Measurements from ENCODE around the gene MYPN. TPM values are rescaled to one million over a fixed set of nuclear protein-coding genes. Genes with fewer than 3 reads are reported as not detected.
A peak's percentile ranks its signal among the peaks of the same experiment; 100 is the strongest.
"Not testable (repeated sequence)": the region's sequence is repeated elsewhere in the genome, so short reads cannot be mapped to it uniquely, and the experiment has no call there.

MYPN gene
- total RNA-seq, 1 donor from 2014 or later = not detected

DNA sequence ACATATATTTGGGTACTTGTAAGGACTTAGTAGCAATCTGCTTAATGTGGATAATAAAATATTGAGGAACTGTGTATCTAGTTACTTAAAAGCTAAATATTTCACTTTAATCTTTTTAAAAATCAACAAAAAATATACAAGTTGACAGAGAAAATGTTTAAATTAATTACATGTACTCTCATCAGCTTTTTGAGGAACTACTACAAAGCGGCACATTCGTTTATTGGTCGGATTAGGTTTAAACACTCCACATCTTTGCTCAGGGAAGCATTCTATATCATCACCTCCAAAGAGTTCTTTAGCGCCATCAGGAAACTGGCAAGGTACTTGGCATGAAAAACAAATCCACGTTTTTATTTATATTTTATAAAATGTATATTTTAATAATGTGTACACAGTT lies 121.0 kb downstream of the MYPN start:
- no peak for DNase-seq (ENCODE audit: low spot score)

DNA sequence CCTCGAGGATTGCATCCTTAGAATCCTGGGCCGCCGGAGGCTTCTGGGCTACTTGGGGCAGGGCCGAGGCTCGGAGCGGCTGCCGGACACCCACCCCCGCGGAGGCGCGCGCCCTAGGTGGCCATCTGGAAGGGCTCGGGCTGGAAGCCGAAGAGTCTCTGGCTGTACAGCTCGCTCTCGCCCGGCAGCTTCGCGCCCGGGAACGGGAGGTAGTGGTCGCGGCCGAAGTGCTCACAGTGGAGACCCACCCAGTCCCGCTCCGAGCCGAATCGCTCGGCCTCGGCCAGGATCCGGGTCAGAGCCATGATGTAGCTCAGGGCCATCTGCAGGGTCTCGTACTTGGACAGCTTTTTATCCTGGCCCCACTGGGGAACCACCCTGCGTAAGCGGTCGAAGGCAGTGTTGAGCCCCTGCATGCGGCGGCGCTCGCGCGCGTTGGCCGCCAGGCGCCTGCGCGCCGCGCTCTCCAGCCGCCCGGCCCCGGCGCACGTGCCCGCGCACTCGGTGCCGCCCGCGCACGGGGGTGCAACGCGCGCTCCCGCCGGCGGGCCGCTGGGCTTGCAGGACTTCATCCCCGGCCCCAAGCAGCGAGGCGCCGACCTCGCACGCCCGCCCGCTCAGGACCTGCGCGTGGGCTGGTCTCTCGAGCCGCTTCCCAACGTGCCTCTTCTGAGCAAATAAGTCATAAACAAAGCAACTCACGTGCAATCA lies 122.0 kb downstream of the MYPN start:
- DNase-seq (ENCODE audit: low spot score) = peak; percentile 91

DNA sequence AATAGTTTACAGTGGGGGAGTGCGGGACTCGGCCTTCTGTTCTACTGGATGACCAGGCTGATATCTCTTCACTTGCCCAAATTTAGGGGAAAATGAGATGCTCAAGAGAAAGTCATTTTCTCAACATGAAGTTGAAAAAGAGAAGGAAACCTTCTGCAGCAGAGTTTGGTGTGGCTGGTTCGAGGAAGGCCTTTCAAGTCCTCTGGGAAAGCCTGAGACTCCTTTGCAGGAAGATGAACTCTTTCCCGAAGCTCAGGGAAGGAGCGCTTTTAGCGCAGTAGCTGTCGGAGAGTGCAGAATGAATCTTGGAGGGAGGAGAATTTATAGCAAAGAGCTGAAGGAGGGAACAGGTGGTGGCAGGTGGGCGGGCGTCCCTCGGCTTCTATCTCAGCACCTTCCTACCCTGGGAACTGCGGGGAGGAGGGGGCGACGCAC lies 122.5 kb downstream of the MYPN start, which contains the start of gene ATOH7:
ATOH7 (minus strand) TSS at position 297 of the 435 bp plus-strand sequence. CDS start 436 bp downstream, outside the sequence.
- DNase-seq (ENCODE audit: low spot score) = no peak

DNA sequence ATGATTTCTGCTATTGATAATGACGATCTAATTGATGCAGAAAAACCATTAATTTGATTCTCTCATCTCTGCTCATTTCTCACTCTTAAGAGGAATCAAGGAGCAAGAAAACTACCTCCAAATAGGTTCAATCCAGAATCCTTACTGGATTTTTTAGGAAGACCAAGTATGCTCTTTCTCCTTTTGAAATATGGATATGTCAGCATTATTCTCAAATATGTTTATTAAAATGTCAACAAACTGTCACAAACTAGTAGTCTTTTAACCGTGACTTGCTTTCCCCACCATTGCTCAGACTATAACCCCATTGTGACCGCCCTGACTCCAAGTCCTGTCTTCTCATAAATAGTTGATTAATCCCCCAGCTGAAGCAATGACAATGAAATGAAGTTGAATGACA lies 123.8 kb downstream of the MYPN start:
- no peak for DNase-seq (ENCODE audit: low spot score)

DNA sequence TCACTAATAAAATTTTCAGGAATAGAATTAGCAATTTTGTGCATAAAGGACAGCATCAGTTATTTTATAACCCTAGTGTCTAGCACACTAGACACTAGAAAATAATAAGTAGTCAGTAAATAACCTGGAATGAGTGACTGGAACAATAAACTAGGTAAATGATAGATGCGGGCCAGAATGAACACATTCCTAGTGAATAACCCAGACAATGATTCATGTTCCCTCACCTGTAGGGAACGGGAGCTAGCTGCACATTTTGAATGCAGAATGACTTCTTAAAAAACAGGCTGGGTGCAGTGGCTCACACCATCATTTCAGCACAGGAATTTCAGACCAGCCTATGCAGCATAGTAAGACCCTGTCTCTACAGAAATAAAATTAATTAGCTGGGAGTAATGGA lies 125.8 kb downstream of the MYPN start:
- DNase-seq (ENCODE audit: low spot score) = no peak

DNA sequence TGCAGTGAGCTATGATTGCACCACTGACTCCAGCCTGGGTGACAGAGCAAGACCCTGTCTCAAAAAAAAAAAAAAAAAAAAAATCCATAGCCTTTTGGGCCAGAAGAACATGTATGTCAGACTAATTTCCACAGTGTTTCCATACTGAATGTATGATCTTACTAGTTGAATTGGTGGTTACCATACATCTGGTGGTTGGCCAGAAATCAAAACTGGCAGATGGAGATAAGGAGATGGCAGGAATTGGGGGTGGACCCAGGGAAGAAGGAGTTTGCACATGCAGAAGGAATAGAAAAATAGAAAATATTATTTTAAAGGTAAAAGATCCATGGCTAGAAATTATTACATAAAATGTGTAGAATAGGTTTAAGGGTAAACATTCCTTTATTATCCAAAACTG lies 126.3 kb downstream of the MYPN start:
- DNase-seq (ENCODE audit: low spot score) = no peak

DNA sequence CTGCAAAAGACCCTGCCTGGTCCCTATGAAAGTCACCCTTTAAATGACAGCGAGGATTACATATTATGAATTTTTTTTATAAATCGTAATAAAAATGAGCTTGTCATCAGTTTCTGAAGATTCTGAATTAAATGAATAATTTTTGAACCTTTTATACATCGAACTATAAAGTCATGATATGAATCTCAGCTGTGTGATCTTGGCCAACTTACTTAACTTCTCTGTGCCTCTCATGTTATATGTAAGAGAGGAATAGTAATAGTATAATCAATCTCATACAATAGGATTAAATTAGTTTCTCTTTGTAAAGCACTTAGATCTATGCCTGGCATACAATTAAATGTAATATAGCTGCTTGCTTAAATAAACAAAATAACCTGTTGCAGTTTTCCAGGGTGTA lies 127.9 kb downstream of the MYPN start:
- no peak for DNase-seq (ENCODE audit: low spot score)

DNA sequence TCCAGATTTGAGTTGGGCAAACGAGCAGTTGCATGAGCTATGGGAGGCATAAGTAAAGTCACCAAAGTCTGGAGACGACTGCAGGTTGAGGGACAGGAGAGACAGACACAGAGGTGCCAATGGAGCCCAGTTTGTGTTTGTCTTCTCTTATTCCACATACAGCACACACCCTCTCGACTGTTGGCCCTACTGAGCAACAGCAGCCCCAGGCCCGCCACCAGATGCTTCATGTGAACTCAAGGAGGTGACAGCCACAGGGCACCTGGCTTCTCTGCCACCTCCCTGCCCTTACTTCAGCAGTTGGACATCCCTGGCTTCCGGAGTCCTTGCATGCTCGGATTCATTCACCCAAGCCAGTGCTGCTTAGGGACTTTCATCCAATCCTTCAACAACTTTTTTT lies 129.1 kb downstream of the MYPN start:
- no peak for DNase-seq (ENCODE audit: low spot score)

DNA sequence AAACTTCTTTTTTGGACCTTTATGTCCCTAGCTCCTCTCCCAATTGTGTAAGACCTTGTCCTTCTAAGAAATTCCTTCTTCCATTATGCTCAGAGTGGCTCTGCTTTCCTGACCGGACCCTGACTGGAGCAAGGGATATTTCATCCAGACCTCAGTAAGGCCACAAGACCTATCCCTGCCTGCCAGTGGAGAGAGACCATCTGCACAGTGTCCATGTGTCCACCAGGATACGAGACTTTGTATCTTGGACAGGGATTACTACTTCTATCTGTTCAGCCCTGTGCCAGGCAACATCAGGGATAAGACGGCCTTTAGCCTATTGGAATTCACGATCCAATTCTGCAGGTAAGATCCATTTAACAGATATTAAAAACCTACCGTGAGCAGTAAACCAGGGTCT lies 129.8 kb downstream of the MYPN start:
- DNase-seq (ENCODE audit: low spot score) = no peak

DNA sequence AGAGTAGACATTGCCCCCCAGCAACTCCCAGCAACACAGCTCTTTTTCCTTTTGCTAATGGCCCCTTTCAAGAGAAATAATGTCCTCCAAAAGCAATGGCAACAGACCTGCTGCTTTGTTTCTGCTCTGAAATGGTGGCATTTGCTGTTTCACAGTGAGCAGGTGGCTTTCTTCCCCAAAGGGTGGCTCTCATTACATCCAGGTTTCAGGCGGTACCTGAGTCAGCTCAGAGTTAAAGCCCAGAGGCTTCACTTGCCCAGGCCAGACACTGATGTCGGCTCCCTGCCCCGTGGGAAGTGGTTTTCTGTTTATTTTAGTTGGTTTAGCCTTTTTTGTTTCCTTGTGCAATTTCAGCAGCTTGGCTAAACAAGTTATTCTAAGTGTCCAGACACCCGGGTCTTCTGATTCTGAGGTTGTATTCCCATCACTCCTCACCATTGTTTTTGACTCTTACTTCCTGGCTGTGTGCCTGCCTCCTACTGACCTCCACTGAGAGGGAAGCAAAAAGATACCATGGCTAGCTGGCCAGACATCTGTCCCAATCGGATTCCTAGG lies 130.4 kb downstream of the MYPN start:
- DNase-seq (ENCODE audit: low spot score) = no peak

DNA sequence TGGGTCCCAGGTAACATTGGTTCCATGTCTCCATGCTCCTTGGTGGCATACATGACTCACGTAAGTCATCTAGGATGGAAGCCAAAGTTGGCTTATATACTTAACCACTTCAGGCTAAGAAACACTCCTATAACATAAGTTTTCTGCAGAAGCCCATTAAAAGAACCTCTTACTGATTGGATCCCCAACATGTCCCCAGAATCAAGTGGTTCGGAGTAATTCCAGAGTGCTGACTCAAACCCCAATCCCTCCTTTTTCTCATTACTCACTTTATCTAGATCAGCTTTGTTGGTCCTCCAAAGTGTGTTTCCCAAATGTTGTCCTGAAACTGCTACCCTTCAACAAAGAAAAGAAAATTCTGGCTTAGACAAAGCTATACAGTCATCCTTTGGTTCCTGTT lies 132.8 kb downstream of the MYPN start:
- DNase-seq (ENCODE audit: low spot score) = no peak

DNA sequence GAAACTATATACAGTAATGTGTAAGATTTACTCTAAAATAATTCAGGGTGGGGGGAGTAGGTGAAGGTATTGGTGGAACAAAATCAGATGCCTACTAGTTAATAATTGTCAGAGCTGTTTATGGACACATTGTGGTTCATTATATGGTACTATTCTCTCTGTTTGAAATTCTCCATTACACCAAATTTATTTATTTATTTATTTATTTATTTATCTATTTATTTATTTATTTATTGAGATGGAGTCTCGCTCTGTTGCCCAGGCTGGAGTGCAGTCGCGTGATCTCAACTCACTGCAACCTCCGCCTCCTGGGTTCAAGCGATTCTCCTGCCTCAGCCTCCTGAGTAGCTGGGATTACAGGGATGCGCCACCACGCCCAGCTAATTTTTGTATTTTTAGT lies 137.1 kb downstream of the MYPN start:
- DNase-seq (ENCODE audit: low spot score) = not testable (repeated sequence)

DNA sequence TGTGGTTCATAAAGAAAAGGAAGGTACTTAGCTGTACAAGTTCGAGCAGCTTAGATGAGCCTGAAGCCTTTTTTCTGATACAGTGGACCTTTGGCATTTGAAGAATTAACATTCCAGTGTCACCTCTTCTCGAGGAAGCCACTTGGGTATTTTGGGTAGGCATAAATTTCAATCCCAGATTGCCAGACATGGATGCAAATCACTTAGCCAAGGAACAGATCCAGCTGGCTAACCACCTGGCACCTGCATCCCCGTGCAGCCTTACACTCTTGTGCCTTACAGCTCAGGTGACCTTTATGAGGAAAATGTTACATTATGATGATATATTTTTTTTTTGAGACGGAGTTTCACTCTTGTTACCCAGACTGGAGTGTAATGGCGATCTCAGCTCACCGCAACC lies 138.6 kb downstream of the MYPN start:
- DNase-seq (ENCODE audit: low spot score) = no peak

DNA sequence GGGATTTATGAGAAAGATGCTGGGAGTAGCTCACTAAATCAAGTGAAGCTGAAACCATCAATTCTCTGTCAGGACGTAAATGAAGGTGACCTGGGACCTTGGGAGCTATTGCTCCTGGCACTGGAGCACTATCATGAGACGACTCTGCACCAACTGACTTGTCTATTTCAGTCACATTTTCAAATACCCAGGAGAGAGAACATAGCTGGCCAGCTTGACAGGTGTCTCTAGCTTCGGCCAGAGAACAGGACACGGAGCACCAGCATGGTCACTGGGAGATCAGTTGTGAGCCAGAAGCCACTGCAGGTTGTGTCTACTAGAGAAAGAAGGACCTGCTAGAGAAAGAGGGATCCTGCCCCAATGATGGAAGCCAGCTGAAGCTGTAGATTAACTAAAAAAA lies 140.0 kb downstream of the MYPN start:
- DNase-seq (ENCODE audit: low spot score) = no peak

DNA sequence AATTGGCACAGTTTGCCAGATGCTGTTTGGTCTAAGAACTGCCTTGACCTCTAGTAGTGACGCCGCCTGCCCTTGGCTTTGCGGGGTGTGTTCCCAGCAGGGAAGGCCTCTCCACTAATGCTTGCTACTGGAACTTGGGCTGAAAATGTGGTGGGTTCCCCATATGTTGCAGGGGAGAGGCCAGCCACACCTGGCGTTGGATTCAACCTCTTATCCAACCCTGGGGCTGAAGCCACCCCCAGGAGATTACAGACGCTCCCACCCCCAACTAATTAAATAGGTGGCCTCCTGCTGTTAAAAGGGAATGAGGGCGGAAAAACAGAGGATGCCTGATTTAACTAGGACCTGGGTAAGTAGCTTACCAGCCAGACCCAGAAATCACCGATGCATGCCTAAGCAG lies 141.9 kb downstream of the MYPN start:
- DNase-seq (ENCODE audit: low spot score) = no peak

DNA sequence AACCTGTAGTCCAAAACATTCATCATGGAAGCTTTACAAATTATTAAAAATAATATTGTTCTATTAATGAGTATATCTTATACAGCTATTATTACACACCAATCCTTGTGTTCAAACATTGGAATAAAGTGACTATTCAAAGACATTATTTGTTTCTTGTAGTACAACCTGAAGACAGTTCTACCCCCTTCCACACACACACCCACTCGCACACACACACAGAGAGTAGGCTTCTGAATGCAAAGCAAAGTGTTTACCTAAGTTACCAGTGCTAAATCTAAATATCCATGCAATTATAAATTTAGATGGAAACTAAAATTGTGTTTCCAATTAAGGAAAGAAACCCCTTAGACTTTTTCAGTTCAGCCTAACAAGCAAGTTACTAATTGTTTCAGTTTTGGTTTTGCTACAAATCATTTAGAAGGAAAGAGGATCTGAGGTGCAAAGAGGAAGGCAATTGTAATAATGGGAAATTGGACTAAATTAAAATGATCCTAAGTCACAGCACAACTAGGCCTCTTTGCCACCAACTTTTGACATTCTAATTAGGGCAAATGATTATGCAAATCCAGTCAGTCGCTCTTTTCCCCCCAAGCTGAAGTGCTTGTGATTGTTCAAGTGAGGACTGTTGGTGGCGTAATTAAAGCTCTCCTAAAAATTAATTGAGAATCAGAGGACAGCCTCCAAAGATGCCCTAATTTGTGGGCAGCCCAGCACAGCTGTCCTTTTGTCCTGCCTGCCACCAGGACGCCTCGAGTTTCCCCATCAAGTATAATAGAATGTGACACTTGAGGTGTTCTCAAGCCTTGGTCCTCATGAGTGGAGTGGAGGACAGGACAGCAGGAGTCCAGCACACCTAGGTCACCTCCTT lies 142.6 kb downstream of the MYPN start:
- DNase-seq (ENCODE audit: low spot score) = no peak

DNA sequence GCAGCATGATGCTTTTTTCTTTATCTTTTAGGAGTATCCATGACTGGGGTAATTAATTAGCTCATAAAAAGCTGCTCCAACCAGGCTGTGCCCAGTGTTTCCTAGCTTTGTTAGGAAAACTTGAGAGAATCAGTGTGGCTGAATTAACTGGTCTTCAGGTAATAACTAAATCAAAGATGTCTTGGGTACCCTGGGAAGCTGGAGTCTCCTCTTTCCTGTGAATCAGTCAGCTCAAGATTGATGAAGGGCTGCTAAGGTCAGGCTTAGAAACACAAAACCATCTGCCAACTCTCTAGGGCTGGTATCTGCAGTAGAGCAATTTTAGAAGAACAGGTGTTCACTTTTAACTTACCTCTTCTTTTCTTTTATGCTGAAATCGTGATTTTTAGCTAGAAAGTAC lies 144.1 kb downstream of the MYPN start:
- no peak for DNase-seq (ENCODE audit: low spot score)

DNA sequence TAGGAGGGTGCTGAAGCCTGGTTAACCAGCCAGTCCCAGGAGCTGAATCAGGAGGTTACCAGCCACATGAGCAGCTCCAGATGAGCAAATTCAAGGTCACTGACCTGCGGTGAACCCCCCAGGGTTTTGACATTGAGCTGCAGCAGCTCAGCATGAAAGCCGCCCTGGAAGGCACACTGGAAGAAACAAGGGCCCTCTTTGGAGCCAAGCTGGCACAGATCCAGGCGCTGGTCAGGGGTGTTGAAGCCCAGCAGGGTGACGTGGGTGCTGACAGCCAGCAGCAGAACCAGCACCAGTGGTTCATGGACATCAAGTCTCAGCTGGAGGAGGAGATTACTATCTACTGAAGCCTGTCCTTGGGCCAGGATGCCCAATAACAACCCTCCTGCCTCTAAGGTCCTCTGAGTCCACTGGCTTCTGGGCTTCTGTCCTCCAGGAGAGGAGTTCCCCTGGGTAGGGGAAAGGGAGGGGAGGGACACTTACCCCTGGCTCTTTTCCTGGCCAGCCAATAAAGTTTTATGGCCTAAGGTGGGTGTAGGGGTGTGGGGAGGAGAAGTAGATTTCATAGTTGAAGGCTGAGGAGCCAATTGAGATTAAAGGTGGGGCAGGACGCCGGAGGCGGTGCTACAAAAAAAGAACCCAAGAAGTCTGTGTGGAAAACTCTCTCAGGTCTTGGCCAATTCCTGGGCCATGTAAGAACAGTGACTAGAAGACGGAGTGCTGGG lies 152.0 kb downstream of the MYPN start:
- no peak for DNase-seq (ENCODE audit: low spot score)

Measured in mesenteric fat pad (tissue), 1 donor.